Stomach (tissue), 4 donors: ENCODE results near the gene PLD5.

Experiments used
- CTCF ChIP-seq, 7 experiments: fragments of 450-650 bp in 4 of 7; fragments of 200-600 bp in 3 of 7; sonication (generic) in 3 of 7; IDR thresholded peaks; one replicate each; pipeline ENCODE4 v1.5.1; 2016 to 2019; ENCODE audit warnings: antibody characterized with exemption in 7 of 7, control low read depth in 2 of 7, mild to moderate bottlenecking in 1 of 7
- POLR2A ChIP-seq, 4 donors: fragments of 450-650 bp; IDR thresholded peaks; one replicate each; pipeline ENCODE4 v1.6.1; 2016; ENCODE audit warnings: antibody characterized with exemption in 4 of 4, control low read depth in 2 of 4, mild to moderate bottlenecking in 1 of 4, moderate library complexity in 1 of 4

GRCh38 chr1:242452573-242452972 is 71.9 kb downstream of the PLD5 start:
- no peak for TF ChIP-seq CTCF (IDR thresholded peaks at IDR 0.05)
- no peak for TF ChIP-seq POLR2A (IDR thresholded peaks at IDR 0.05)
